ENCODE data around the gene NLRP10. TPM values are rescaled to one million over a fixed set of nuclear protein-coding genes. Genes with fewer than 3 reads are reported as not detected.

The NLRP10 gene
- total RNA-seq (2016; rRNA removed; fragmentation: Illumina TruSeq; extraction: Trizol) (not detected in 2 replicates), polyA plus RNA-seq (2011; rRNA removed) (not detected in 2 replicates), polyA minus RNA-seq (2011; rRNA and poly(A)+ RNA removed; ENCODE audit: low replicate concordance) (0.54 TPM in 1 of 2 replicates, not detected in the other), Bru-seq, nascent RNA (not detected), BruChase-seq, experiment 1, labeled RNA remaining after a 6-hour chase (not detected), BruChase-seq, experiment 2, labeled RNA remaining after a 2-hour chase (not detected)
- not detected in 2 replicates for total RNA-seq (2016; cell fraction: cytosol; rRNA removed; fragmentation: Illumina TruSeq; extraction: Trizol; ENCODE audit: low read depth)
- not detected in 2 replicates for total RNA-seq (2016; cell fraction: insoluble cytoplasmic fraction; rRNA removed; fragmentation: Illumina TruSeq; extraction: Trizol)
- not detected in 2 replicates for total RNA-seq (2016; cell fraction: membrane; rRNA removed; fragmentation: Illumina TruSeq; extraction: Trizol)
- total RNA-seq (2016; cell fraction: nucleus; rRNA removed; fragmentation: Illumina TruSeq; extraction: Trizol): not detected in 2 replicates
- not detected in 2 replicates for polyA plus RNA-seq (2011; cell fraction: cytosol; rRNA removed)
- not detected in 2 replicates for polyA plus RNA-seq (2011; cell fraction: nucleus; rRNA removed)
- polyA plus RNA-seq (2012): not detected in 2 replicates
- not detected in 2 replicates for polyA plus RNA-seq (2016; cell fraction: cytosol; fragmentation: Illumina TruSeq; extraction: Trizol; ENCODE audit: low read depth)
- not detected in 2 replicates for polyA plus RNA-seq (2016; cell fraction: insoluble cytoplasmic fraction; fragmentation: Illumina TruSeq; extraction: Trizol; ENCODE audit: low read depth)
- not detected in 2 replicates for polyA plus RNA-seq (2016; cell fraction: membrane; fragmentation: Illumina TruSeq; extraction: Trizol; ENCODE audit: low read depth)
- not detected in 2 replicates for polyA plus RNA-seq (2016; cell fraction: nucleus; fragmentation: Illumina TruSeq; extraction: Trizol; ENCODE audit: insufficient read depth, low read depth)
- not detected in 2 replicates for polyA minus RNA-seq (2011; cell fraction: cytosol; rRNA and poly(A)+ RNA removed)
- not detected in 2 replicates for polyA minus RNA-seq (2011; cell fraction: nucleus; rRNA and poly(A)+ RNA removed)
- long read RNA-seq, experiment 1: 0 reads
- long read RNA-seq, experiment 2: 0 reads

GRCh38 chr11:7965386-7965785 is at the start of gene NLRP10:
TSS of gene NLRP10 (minus strand) at chr11:7965447. CDS start at chr11:7963495, 1,952 bp downstream.
- CTCF ChIA-PET (ENCODE audit: low intra/inter-chr PET ratio, low total read pairs): no interaction called here

More at GRCh38 chr11:7965386-7965785, at the start of gene NLRP10:
- Histone ChIP-seq H3K79me2 (ENCODE audit: insufficient read depth, low read length) (no peaks in the 10 kb centered on the region), H3K4me1 (ENCODE audit: insufficient read depth, low read length) (no peaks in the 10 kb centered on the region), H3K9me3 (ENCODE audit: low read length) (no peaks in the 10 kb centered on the region), H3K9ac (ENCODE audit: insufficient read depth, low read depth, low read length) (no peak within 1 kb of the TSS), H3K4me2 (ENCODE audit: low read depth, low read length) (no peak within 1 kb of the TSS), H3K27me3 (ENCODE audit: control insufficient read depth in 1 of 2, insufficient read depth in 2 of 2, low read length in 2 of 2) (peaks cover 4 to 7% of the 10 kb centered on the region in 2 experiments; a peak in 3 of 5 replicates), H3K36me3 (replicated peaks in 1 of 2; ENCODE audit: control insufficient read depth in 1 of 2, insufficient read depth in 2 of 2, low read length in 2 of 2) (no peaks in the 10 kb centered on the region), H2AFZ (ENCODE audit: low read length) (no peak within 1 kb of the TSS), H3K4me3 (replicated peaks in 1 of 3; ENCODE audit: insufficient read depth in 1 of 3, low read depth in 2 of 3, low read length in 3 of 3) (no peak within 1 kb of the TSS), H3K27ac (ENCODE audit: extremely low read length, insufficient read depth, low read length) (no peak within 1 kb of the TSS), H4K20me1 (ENCODE audit: insufficient read depth, low read length) (no peaks in the 10 kb centered on the region)
- BruUV-seq (replicated peaks): no TSS peak
- ATAC-seq: no peak
- no peak for DNase-seq (ENCODE audit: low spot score)
- in situ Hi-C loops (cut with HindIII; ENCODE audit: extremely low pct_ligation_motif_present, low pct_unique_long_range_greater_than_20kb): no loop called here
- no peak for TF ChIP-seq HINFP (CRISPR knock-in tag; IDR thresholded peaks at IDR 0.05; ENCODE audit: low read depth)
- no peak for FAIRE-seq
- intact Hi-C loops (cut with micrococcal nuclease; ENCODE audit: unreplicated experiment): no loop called here
- POLR2A ChIA-PET: no interaction called here
- WGBS (ENCODE audit: low lambda C conversion rate): 0% methylated on average over 1 of the region's 1 CpG
